SK-N-SH treated with all-trans-retinoic acid at 6 μM for 48 hours (cell line): ENCODE data around the gene GNG8.

Source experiments
- ATAC-seq: fragments of 200-7000 bp; cut with Tn5 transposase; 3 replicates; pipeline ENCODE4 v1.9.1; 2020; ENCODE audit warnings: mild to moderate bottlenecking, moderate library complexity
- ARNTL ChIP-seq: fragments of 450-650 bp; formaldehyde crosslinking; IDR thresholded peaks from 2 replicates; pipeline ENCODE4 v1.5.0; 2020; ENCODE audit warnings: low read depth, mild to moderate bottlenecking, moderate library complexity, borderline replicate concordance
- CREB5 ChIP-seq: fragments of 250-450 bp; sonication (Bioruptor Pico); IDR thresholded peaks from 2 replicates; pipeline ENCODE4 v1.5.1; 2020; ENCODE audit warnings: low read depth, mild to moderate bottlenecking, moderate library complexity
- CSDC2 ChIP-seq: fragments of 250-450 bp; sonication (Bioruptor Pico); IDR thresholded peaks from 2 replicates; pipeline ENCODE4 v1.5.0; 2020; ENCODE audit warnings: mild to moderate bottlenecking, moderate library complexity
- CSRNP3 ChIP-seq: fragments of 250-450 bp; sonication (Bioruptor Pico); IDR thresholded peaks from 2 replicates; pipeline ENCODE4 v1.5.1; 2021; ENCODE audit warnings: mild to moderate bottlenecking, moderate library complexity
- GLIS3 ChIP-seq: fragments of 250-450 bp; sonication (Bioruptor Pico); IDR thresholded peaks from 2 replicates; pipeline ENCODE4 v1.5.0; 2020; ENCODE audit warnings: mild to moderate bottlenecking, moderate library complexity
- OSR1 ChIP-seq: fragments of 250-450 bp; sonication (Bioruptor Pico); IDR thresholded peaks from 2 replicates; pipeline ENCODE4 v1.8.0; 2022; ENCODE audit warnings: moderate library complexity, mild to moderate bottlenecking, inconsistent platforms
- PATZ1 ChIP-seq: fragments of 250-450 bp; sonication (Bioruptor Pico); IDR thresholded peaks from 2 replicates; pipeline ENCODE4 v1.8.0; 2020; ENCODE audit warnings: mild to moderate bottlenecking, moderate library complexity, borderline replicate concordance
- POU6F1 ChIP-seq: fragments of 250-450 bp; sonication (Bioruptor Pico); IDR thresholded peaks from 2 replicates; pipeline ENCODE4 v1.8.0; 2021; ENCODE audit warnings: low read depth, mild to moderate bottlenecking, moderate library complexity, borderline replicate concordance
- PPARA ChIP-seq: fragments of 250-450 bp; sonication (Bioruptor Pico); IDR thresholded peaks from 2 replicates; pipeline ENCODE4 v1.5.0; 2020; ENCODE audit warnings: mild to moderate bottlenecking, borderline replicate concordance
- RARB ChIP-seq: fragments of 250-450 bp; sonication (Bioruptor Pico); IDR thresholded peaks from 2 replicates; pipeline ENCODE4 v1.8.0; 2021; ENCODE audit warnings: mild to moderate bottlenecking, moderate library complexity
- SNAI2 ChIP-seq: fragments of 250-450 bp; sonication (Bioruptor Pico); IDR thresholded peaks from 2 replicates; pipeline ENCODE4 v1.5.0; 2020; ENCODE audit warnings: mild to moderate bottlenecking, moderate library complexity
- TCF4 ChIP-seq: fragments of 250-450 bp; sonication (Bioruptor Pico); IDR thresholded peaks from 2 replicates; pipeline ENCODE4 v1.8.0; 2021; ENCODE audit warnings: mild to moderate bottlenecking, moderate library complexity, borderline replicate concordance
- TSHZ2 ChIP-seq: fragments of 250-450 bp; sonication (Bioruptor Pico); IDR thresholded peaks from 2 replicates; pipeline ENCODE4 v1.5.0; 2020; ENCODE audit warnings: mild to moderate bottlenecking, moderate library complexity
- ZC3H10 ChIP-seq: fragments of 250-450 bp; sonication (Bioruptor Pico); IDR thresholded peaks from 2 replicates; pipeline ENCODE4 v1.5.1; 2021; ENCODE audit warnings: mild to moderate bottlenecking, moderate library complexity
- ZFP30 ChIP-seq: fragments of 450-650 bp; formaldehyde crosslinking; IDR thresholded peaks from 2 replicates; pipeline ENCODE4 v1.5.0; 2022; ENCODE audit warnings: mild to moderate bottlenecking, moderate library complexity
- ZNF70 ChIP-seq: fragments of 450-650 bp; formaldehyde crosslinking; IDR thresholded peaks from 2 replicates; pipeline ENCODE4 v1.5.0; 2020; ENCODE audit warnings: mild to moderate bottlenecking, moderate library complexity

GNG8 gene

GRCh38 chr19:46631481-46631880 lies 4.5 kb downstream of the GNG8 start (continued):
- TF ChIP-seq PATZ1 (CRISPR knock-in tag) (no peak), OSR1 (CRISPR knock-in tag) (no peak), CREB5 (CRISPR knock-in tag) (no peak)

- ATAC-seq = peak; percentile 14; the same call in 1 of the 3 replicates
Measured at GRCh38 chr19:46630586-46631205, 5.3 kb downstream of the GNG8 start.

GRCh38 chr19:46629546-46630025 lies 6.4 kb downstream of the GNG8 start:
- ATAC-seq = no peak; the same call in 2 of the 3 replicates
- no peak for TF ChIP-seq ZFP30 (CRISPR knock-in tag)
- TF ChIP-seq OSR1 (CRISPR knock-in tag) = no peak
- peak; percentile 98 for TF ChIP-seq TSHZ2 (CRISPR knock-in tag)
- 0 out of 2 replicates have a peak, but pooled peaks have one; percentile 48 for TF ChIP-seq SNAI2
- no peak for TF ChIP-seq PATZ1 (CRISPR knock-in tag)
- peak; percentile 16; the same call in 1 of the 2 replicates for TF ChIP-seq ARNTL
- peak; percentile 88; the same call in 1 of the 2 replicates for TF ChIP-seq PPARA (CRISPR knock-in tag)
- no peak for TF ChIP-seq ZC3H10 (CRISPR knock-in tag)
- TF ChIP-seq RARB (CRISPR knock-in tag) = no peak
- TF ChIP-seq GLIS3 (CRISPR knock-in tag) = no peak

More at GRCh38 chr19:46630586-46631205, 5.3 kb downstream of the GNG8 start:
- no peak for TF ChIP-seq POU6F1
- peak; percentile 76 for TF ChIP-seq TSHZ2 (CRISPR knock-in tag)
- peak; percentile 71 for TF ChIP-seq ZNF70
- TF ChIP-seq TCF4 = peak; percentile 91
- no peak for TF ChIP-seq CSRNP3 (CRISPR knock-in tag)
- 0 out of 2 replicates have a peak, but pooled peaks have one; percentile 4 for TF ChIP-seq ZFP30 (CRISPR knock-in tag)
- TF ChIP-seq CSDC2 (CRISPR knock-in tag) = no peak
